ENCODE measurements around the gene MAP3K5.

DNA sequence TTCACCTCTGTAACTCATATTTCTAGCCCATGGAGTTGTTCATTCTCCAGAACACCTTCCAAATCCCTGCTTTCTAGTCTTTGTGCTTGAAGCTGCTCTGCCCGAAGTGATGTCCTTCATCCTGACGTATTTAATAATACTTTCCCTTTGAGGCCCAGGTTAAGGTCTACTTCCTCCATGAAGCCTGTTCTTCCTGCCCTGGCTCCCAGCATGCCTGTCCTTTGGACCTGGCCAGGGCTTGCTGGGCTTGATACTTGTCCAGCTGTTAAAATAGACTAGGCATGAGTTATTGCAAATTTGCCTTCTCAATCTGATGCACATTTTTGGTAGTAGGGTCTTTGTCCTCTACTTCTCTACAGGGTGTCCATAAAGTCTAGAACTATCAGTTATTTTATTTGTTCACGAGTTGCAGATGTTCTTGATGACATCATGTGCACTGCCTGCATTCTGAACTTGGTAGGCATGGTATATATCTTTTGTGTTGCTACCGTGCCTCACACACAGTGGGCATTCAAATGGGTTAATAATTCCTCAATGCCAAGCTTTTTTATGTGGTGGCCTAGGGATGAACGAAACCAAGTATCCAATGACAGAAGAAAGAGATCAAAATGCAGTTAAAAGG is 239.0 kb downstream of the MAP3K5 start:
- TF ChIP-seq, protein P1, sequence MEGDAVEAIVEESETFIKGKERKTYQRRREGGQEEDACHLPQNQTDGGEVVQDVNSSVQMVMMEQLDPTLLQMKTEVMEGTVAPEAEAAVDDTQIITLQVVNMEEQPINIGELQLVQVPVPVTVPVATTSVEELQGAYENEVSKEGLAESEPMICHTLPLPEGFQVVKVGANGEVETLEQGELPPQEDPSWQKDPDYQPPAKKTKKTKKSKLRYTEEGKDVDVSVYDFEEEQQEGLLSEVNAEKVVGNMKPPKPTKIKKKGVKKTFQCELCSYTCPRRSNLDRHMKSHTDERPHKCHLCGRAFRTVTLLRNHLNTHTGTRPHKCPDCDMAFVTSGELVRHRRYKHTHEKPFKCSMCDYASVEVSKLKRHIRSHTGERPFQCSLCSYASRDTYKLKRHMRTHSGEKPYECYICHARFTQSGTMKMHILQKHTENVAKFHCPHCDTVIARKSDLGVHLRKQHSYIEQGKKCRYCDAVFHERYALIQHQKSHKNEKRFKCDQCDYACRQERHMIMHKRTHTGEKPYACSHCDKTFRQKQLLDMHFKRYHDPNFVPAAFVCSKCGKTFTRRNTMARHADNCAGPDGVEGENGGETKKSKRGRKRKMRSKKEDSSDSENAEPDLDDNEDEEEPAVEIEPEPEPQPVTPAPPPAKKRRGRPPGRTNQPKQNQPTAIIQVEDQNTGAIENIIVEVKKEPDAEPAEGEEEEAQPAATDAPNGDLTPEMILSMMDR (IDR thresholded peaks at IDR 0.05) = no peak
- TF ChIP-seq POLR2A (IDR thresholded peaks at IDR 0.05) = no peak

Measured in adrenal gland (tissue), 5 donors.